ENCODE results near the gene SPANXB1.
"Not testable (repeated sequence)": the region's sequence is repeated elsewhere in the genome, so short reads cannot be mapped to it uniquely, and the experiment has no call there.

SPANXB1 gene

GRCh38 chrX:141002568-141002967 is at the start of gene SPANXB1:
TSS of gene SPANXB1 (plus strand) at chrX:141002594. CDS start at chrX:141002694, 100 bp downstream.
- not testable (repeated sequence) for H3K9me3 Mint-ChIP-seq (ENCODE audit: low read depth); H3K36me3 Mint-ChIP-seq; H3K27me3 Mint-ChIP-seq; H3K4me1 Mint-ChIP-seq (ENCODE audit: low read depth); H3K27ac Mint-ChIP-seq; H3K4me3 Mint-ChIP-seq

- Mint-ChIP-seq H3K4me3 (no peak overlapping the region), H3K36me3 (no peaks in the 10 kb centered on the region), H3K9me3 (ENCODE audit: low read depth) (peaks cover 3% of the 10 kb centered on the region), H3K27me3 (no peaks in the 10 kb centered on the region), H3K4me1 (ENCODE audit: low read depth) (no peaks in the 10 kb centered on the region), H3K27ac (no peak overlapping the region)
These were observed 35.4 kb upstream of the SPANXB1 start for GRCh38 chrX:140967036-140967435.

GRCh38 chrX:140971099-140971795 is 31.1 kb upstream of the SPANXB1 start:
- Mint-ChIP-seq H3K4me1 (ENCODE audit: low read depth) (no peaks in the 10 kb centered on the region), H3K9me3 (ENCODE audit: low read depth) (no peaks in the 10 kb centered on the region), H3K27me3 (no peaks in the 10 kb centered on the region), H3K36me3 (no peaks in the 10 kb centered on the region), H3K27ac (no peak overlapping the region), H3K4me3 (no peak overlapping the region)

GRCh38 chrX:140975472-140975871 is 26.9 kb upstream of the SPANXB1 start:
- Mint-ChIP-seq H3K36me3 (no peaks in the 10 kb centered on the region), H3K27ac (no peak overlapping the region), H3K4me1 (ENCODE audit: low read depth) (no peaks in the 10 kb centered on the region)

GRCh38 chrX:140980271-140980670 is 22.1 kb upstream of the SPANXB1 start:
- Mint-ChIP-seq H3K27ac (no peak overlapping the region), H3K27me3 (no peaks in the 10 kb centered on the region), H3K4me3 (no peak overlapping the region), H3K4me1 (ENCODE audit: low read depth) (no peaks in the 10 kb centered on the region), H3K9me3 (ENCODE audit: low read depth) (no peaks in the 10 kb centered on the region), H3K36me3 (no peaks in the 10 kb centered on the region)

More at GRCh38 chrX:140975472-140975871, 26.9 kb upstream of the SPANXB1 start:
- Mint-ChIP-seq H3K27me3 (no peaks in the 10 kb centered on the region), H3K9me3 (ENCODE audit: low read depth) (no peaks in the 10 kb centered on the region), H3K4me3 (no peak overlapping the region)

- no peaks in the 10 kb centered on the region for H3K4me1 Mint-ChIP-seq (ENCODE audit: low read depth)
- no peaks in the 10 kb centered on the region for H3K27me3 Mint-ChIP-seq
- H3K36me3 Mint-ChIP-seq: no peaks in the 10 kb centered on the region
- no peaks in the 10 kb centered on the region for H3K9me3 Mint-ChIP-seq (ENCODE audit: low read depth)
- H3K4me3 Mint-ChIP-seq: no peak overlapping the region
- no peak overlapping the region for H3K27ac Mint-ChIP-seq
These were observed 18.7 kb upstream of the SPANXB1 start for GRCh38 chrX:140983730-140984129.

- H3K36me3 Mint-ChIP-seq; H3K27ac Mint-ChIP-seq; H3K4me3 Mint-ChIP-seq; H3K9me3 Mint-ChIP-seq (ENCODE audit: low read depth); H3K27me3 Mint-ChIP-seq; H3K4me1 Mint-ChIP-seq (ENCODE audit: low read depth): not testable (repeated sequence)
These were observed 2.8 kb downstream of the SPANXB1 start for GRCh38 chrX:141005243-141005642.

GRCh38 chrX:141044246-141044645 is 41.9 kb downstream of the SPANXB1 start:
- not testable (repeated sequence) for H3K4me3 Mint-ChIP-seq; H3K27ac Mint-ChIP-seq; H3K27me3 Mint-ChIP-seq; H3K9me3 Mint-ChIP-seq (ENCODE audit: low read depth); H3K4me1 Mint-ChIP-seq (ENCODE audit: low read depth); H3K36me3 Mint-ChIP-seq

GRCh38 chrX:141049878-141050277 is 47.5 kb downstream of the SPANXB1 start:
- not testable (repeated sequence) for H3K27me3 Mint-ChIP-seq; H3K36me3 Mint-ChIP-seq; H3K4me1 Mint-ChIP-seq (ENCODE audit: low read depth); H3K9me3 Mint-ChIP-seq (ENCODE audit: low read depth); H3K27ac Mint-ChIP-seq; H3K4me3 Mint-ChIP-seq

- H3K4me3 Mint-ChIP-seq; H3K4me1 Mint-ChIP-seq (ENCODE audit: low read depth); H3K27me3 Mint-ChIP-seq; H3K9me3 Mint-ChIP-seq (ENCODE audit: low read depth); H3K36me3 Mint-ChIP-seq; H3K27ac Mint-ChIP-seq: not testable (repeated sequence)
These were observed 49.7 kb downstream of the SPANXB1 start for GRCh38 chrX:141052098-141052497.
